ENCODE measurements around the gene TAF11L4.
"Not testable (repeated sequence)": the region's sequence is repeated elsewhere in the genome, so short reads cannot be mapped to it uniquely, and the experiment has no call there.

Gene TAF11L4

DNA sequence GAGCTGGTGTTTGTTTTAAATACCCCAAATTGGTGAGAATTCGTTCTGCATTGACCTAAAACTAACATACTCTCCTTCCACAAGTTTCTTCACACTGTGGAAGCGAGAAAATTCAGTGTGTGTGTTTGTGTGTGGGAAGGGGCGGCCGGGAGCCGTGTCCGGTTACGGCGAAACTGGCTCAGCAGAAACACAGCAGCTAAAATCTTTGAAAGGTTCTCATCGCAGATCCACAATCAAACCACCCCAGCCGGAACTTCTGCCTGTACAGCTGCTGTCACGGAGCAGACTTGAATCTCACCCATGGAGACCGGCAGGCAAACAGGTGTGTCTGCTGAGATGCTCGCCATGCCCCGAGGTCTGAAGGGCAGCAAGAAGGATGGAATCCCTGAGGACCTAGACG is at the start of gene TAF11L4:
Gene TAF11L4 (plus strand): TSS at position 301 of the 400 bp plus-strand sequence.
- not testable (repeated sequence) for DNase-seq (ENCODE audit: low spot score)

DNA sequence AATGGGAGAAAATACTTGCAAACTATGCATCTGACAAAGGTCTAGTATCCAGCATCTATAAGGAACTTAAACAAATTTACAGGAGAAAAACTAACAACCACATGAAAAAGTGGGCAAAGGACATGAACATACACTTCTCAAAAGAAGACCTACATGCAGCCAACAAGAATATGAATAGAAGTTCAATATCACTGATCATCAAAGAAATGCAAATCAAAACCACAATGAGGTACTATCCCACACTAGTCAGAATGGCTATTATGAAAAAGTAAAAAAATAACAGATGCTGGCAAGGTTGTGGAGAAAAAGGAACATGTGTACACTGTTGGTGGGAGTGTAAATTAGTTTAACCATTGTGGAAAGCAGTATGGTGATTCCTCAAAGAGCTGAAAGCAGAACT is 46.5 kb upstream of the TAF11L4 start:
- not testable (repeated sequence) for DNase-seq (ENCODE audit: low spot score)

DNA sequence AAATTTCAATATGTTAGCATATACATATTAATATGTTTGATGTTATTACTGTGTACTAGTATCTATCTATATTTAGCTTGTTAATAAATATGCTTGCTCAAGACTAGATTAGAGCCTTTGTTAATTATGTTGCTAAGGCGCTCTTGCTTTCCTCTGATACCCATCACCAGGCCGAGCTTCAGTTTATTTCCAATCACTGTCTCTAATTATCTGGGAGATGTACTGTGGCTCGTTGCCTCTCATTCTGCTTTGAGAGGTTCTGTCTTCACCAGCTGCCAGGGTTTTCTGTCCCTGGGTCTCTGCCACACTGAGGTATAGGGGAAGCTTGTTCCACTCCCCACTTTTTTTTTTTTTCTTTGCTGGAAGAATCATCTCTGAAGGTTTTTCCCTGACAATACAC is 44.6 kb upstream of the TAF11L4 start:
- DNase-seq (ENCODE audit: low spot score) = no peak

DNA sequence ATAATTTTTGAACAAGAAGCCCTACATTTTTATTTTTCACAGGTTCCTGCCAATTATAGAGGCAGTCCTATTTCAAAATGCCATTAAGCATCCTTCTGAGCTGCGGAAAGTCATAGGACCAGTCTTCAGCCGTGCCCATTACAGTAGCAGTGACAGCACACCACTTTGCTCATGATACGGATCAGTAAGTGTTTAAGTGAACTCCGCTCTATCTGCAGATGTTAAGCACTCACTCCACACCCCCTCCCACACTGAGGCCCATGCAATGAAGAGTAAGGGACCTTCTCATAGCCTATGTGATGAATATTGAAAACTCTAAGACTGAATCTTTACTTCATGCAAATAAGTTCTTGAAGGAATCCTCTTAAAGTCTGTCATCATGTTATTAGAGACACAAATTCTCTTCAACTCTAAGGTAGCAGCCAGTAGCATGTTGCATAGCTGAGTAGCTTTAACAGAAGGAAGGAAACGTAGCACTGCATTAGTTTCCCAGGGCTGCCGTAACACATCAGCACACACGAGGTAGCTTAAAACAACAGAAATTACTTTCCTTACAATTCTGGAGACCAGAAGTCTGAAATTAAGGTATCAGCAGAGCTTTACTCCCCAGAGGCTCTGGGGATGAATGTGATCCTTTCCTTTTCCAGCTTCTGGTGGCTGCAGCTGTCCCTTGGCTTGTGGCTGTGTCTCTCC is 43.9 kb upstream of the TAF11L4 start:
- no peak for DNase-seq (ENCODE audit: low spot score)

DNA sequence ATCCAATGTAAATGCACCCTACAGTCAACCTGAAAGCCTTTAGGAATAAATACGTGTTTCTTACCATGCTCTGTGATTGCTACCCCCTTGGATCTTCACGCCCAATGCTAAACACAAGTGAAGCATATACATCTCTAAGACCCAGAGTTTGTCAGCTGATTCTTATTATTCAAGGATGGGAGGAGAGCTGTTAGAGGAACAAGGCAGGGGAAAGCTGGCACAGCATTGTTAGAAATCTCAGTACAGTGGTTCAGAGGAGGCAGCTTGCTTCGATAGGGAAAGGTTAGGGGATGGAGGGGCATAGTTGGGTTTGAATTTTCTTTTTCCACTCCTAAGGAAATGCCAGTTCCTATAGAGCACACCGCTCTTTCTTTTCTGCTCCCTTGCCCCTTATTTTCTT is 40.2 kb upstream of the TAF11L4 start:
- no peak for DNase-seq (ENCODE audit: low spot score)

DNA sequence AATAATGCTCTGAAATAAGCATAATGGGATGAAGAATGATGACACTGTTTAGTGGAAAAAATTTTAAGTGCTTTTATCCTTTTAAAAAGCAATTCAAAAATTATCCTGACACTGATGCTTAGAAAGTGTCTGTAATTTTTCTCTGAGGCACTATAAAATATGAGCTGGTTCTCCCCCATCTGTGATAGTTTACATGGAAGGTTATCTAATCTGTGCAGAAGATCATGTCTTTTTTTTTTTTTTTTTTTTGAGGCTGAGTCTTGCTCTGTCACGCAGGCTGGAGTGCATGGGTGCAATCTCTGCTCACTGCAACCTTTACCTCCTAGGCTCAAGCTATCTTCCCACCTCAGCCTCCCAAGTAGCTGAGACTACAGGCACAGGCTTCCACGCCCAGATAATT is 38.8 kb upstream of the TAF11L4 start:
- no peak for DNase-seq (ENCODE audit: low spot score)

DNA sequence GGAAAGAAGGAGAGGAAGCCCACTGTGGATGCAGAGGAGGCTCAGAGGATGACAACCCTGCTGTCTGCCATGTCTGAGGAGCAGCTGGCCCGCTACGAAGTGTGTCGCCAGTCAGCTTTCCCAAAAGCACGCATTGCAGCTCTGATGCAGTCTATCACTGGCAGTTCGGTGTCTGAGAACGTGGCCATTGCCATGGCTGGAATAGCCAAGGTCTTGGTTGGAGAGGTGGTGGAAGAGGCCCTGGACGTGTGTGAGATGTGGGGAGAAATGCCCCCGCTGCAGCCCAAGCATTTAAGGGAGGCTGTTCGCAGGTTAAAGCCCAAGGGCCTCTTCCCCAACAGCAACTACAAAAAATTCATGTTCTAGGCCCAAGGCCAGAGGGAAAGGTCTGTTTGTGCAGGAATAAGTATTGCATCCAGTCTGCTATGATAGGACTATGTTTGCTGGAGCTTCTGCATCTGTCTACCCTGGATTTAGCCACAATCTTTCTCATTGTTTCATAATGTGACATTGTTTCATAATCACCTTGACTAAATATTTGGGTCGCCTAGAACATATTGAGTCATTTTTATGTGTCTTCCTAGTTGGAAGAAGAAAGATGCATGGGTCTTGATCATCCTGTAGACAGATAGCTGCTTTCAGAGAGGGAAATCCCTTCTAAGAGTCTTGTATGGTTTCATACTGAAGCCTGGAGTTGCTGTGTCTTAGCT is 35.0 kb upstream of the TAF11L4 start:
- DNase-seq (ENCODE audit: low spot score) = not testable (repeated sequence)

DNA sequence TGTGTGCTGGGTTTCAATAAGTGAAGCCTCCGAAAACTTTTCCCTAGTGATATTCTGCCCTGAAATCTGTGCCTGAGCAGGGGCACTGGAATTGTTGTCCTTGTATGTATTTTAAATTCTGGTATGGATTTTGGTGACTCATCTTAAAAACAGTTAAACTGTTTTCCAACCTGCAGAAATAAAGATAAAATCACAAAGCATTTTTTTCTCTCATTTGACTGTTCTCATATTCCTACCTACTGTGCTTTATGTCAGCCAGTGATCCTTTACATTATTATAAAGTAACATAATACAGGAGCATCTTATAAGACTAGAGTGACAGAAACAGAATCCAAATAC is 34.5 kb upstream of the TAF11L4 start:
- no peak for DNase-seq (ENCODE audit: low spot score)

DNA sequence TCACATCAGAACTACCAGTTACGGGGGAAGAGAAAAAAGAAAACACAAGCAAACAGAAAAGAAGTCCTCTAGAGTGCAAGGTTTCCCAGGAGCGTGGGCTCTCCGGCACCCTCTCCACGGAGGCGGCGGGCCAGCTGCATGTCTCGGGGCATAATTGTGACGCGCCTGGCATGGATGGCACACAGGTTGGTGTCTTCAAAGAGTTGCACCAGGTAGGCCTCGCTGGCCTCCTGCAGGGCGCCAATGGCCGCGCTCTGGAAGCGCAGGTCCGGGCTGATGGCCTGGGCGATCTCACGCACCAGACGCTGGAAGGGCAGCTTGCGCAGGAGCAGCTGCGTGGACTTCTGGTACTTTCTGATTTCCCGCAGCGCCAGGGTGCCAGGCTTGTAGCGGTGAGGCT is 30.3 kb upstream of the TAF11L4 start:
- DNase-seq (ENCODE audit: low spot score) = not testable (repeated sequence)

DNA sequence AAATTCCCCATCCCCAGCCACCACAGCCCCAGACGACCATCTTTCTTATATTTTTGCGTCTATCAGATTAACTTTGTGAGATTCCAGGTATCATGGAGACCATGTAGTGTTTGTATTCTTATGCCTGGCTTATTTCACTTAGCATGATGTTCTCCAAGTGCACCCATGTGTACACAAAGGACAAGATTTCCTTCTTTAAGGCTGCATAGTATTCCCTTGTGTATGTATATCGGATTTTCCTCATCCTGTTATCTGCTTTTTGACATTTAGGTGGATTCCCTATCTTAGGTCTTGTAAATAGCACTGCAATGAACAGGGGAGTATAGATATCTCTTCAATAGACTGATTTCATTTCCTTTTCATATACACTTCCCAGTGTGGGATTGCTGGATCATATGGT is 28.8 kb upstream of the TAF11L4 start:
- no peak for DNase-seq (ENCODE audit: low spot score)

DNA sequence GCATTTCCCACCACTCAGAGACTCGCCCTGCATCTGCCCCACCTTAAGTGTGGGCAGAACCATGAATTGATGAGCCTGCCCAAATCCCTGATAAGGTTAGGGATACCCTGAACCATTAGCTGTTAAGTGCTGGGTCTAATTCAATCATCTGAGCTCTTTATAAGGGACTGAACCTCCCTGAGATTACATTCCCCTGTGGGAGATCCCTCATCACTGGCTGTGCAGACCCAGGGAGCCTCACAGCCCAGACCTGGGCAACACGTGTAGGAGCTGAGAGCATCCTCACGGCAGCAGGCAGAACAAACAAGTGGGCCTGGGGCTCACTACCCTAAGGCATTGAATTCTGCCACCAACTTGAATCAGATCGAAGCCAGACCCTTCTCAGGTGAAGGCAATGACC is 24.2 kb upstream of the TAF11L4 start:
- no peak for DNase-seq (ENCODE audit: low spot score)

DNA sequence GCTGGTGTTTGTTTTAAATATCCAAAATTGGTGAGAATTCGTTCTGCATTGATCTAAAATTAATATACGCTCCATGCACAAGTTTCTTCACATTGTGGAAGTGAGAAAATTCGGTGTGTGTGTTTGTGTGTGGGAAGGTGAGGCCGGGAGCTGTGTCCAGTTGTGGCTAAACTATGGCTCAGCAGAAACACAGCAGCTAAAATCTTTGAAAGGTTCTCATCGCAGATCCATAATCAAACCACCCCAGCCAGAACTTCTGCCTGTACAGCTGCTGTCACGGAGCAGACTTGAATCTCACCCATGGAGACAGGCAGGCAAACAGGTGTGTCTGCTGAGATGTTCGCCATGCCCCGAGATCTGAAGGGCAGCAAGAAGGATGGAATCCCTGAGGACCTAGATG is 23.7 kb upstream of the TAF11L4 start, which contains the start of gene TAF11L2:
Gene TAF11L2 (plus strand): TSS at position 301 of the 400 bp plus-strand sequence.
- not testable (repeated sequence) for DNase-seq (ENCODE audit: low spot score)

DNA sequence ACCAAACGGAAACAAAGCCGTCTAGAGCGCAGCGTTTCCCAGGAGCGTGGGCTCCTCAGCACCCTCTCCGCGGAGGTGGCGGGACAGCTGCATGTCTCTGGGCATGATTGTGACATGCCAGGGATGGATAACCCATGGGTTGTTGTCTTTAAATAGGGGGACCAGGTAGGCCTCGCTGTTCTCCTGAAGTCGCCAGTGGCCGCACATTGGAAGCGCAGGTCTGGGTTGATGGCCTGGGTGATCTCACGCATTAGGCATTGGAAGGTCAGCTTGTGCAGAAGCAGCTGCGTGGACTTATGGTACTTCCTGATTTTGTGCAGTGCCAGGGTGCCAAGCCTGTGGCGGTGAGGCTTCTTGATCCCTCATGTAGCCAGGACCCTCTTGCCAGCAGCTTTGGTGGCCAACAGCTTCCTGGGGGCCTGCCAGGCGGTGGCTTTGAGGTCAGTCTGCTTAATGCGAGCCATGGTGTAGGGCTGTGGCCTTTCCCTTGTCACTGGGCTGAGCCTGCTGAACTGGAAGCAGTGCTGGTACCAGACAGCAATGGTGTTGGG is 9.8 kb upstream of the TAF11L4 start:
- no peak for DNase-seq (ENCODE audit: low spot score)

DNA sequence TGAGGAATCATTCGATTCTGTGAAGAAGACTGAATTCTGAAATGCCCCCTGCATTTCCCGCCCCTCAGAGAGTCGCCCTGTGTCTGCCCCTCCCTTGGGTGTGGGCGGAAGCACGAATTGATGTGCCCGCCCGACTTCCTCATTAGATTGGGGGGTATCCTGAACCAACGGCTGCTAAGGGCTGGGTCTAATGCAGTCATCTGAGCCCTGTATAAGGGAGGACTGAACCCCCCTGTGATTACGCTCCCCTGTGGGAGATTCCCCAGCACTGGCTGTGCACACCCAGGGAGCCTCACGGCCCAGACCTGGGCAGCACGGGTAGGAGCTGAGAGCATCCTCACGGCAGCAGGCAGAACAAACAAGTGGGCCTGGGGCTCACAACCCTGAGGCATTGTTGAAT is 4.1 kb upstream of the TAF11L4 start:
- not testable (repeated sequence) for DNase-seq (ENCODE audit: low spot score)

DNA sequence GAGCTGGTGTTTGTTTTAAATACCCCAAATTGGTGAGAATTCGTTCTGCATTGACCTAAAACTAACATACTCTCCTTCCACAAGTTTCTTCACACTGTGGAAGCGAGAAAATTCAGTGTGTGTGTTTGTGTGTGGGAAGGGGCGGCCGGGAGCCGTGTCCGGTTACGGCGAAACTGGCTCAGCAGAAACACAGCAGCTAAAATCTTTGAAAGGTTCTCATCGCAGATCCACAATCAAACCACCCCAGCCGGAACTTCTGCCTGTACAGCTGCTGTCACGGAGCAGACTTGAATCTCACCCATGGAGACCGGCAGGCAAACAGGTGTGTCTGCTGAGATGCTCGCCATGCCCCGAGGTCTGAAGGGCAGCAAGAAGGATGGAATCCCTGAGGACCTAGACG is 3.5 kb upstream of the TAF11L4 start, which contains the start of gene TAF11L3:
Gene TAF11L3 (plus strand): TSS at position 301 of the 400 bp plus-strand sequence.
- DNase-seq (ENCODE audit: low spot score) = not testable (repeated sequence)

DNA sequence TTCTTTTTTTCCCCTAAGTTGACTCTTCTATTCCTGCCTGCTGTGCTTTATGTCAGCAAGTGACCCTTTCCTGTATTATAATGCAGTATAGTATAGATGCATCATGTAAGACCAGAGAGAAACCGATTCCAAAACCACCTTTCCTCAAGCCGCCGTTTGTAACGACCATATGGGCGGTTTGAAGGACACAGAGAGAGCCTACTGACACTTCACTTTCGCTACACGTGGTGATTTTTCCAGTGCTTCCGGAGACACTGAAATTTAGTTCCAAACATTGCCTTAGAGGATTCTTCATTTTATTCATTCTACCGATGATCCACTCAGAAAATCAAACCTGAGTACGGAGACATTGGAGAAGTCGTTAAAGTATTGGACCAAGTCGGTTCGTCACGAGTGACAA is 2.1 kb upstream of the TAF11L4 start:
- not testable (repeated sequence) for DNase-seq (ENCODE audit: low spot score)

DNA sequence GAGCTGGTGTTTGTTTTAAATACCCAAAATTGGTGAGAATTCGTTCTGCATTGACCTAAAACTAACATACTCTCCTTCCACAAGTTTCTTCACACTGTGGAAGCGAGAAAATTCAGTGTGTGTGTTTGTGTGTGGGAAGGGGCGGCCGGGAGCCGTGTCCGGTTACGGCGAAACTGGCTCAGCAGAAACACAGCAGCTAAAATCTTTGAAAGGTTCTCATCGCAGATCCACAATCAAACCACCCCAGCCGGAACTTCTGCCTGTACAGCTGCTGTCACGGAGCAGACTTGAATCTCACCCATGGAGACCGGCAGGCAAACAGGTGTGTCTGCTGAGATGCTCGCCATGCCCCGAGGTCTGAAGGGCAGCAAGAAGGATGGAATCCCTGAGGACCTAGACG is 3.3 kb downstream of the TAF11L4 start, which contains the start of gene TAF11L5:
Gene TAF11L5 (plus strand): TSS at position 301 of the 400 bp plus-strand sequence.
- not testable (repeated sequence) for DNase-seq (ENCODE audit: low spot score)

DNA sequence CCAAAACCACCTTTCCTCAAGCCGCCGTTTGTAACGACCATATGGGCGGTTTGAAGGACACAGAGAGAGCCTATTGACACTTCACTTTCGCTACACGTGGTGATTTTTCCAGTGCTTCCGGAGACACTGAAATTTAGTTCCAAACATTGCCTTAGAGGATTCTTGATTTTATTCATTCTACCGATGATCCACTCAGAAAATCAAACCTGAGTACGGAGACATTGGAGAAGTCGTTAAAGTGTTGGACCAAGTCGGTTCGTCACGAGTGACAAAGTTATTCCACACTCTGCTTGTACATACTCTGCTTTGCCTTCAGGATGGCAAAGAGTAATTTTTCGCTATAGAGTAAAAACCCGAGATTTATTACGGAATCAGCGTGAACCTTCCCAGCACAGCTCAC is 4.9 kb downstream of the TAF11L4 start:
- DNase-seq (ENCODE audit: low spot score) = not testable (repeated sequence)

DNA sequence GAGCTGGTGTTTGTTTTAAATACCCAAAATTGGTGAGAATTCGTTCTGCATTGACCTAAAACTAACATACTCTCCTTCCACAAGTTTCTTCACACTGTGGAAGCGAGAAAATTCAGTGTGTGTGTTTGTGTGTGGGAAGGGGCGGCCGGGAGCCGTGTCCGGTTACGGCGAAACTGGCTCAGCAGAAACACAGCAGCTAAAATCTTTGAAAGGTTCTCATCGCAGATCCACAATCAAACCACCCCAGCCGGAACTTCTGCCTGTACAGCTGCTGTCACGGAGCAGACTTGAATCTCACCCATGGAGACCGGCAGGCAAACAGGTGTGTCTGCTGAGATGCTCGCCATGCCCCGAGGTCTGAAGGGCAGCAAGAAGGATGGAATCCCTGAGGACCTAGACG is 6.8 kb downstream of the TAF11L4 start, which contains the start of gene TAF11L6:
Gene TAF11L6 (plus strand): TSS at position 301 of the 400 bp plus-strand sequence.
- not testable (repeated sequence) for DNase-seq (ENCODE audit: low spot score)

Data from iPS-NIHi11 (cell line).